NCI-H1436 (cell line): ENCODE measurements around the gene S1PR2.
A peak's percentile ranks its signal among the peaks of the same experiment; 100 is the strongest.
"Not testable (repeated sequence)": the region's sequence is repeated elsewhere in the genome, so short reads cannot be mapped to it uniquely, and the experiment has no call there.

Experiments used
- DNase-seq: peaks from one replicate; lab custom pipeline; 2025; lab: John Stamatoyannopoulos, UW

Gene S1PR2

GRCh38 chr19:10254244-10254643, 23.1 kb upstream of the S1PR2 start:
- no peak for DNase-seq

DNA sequence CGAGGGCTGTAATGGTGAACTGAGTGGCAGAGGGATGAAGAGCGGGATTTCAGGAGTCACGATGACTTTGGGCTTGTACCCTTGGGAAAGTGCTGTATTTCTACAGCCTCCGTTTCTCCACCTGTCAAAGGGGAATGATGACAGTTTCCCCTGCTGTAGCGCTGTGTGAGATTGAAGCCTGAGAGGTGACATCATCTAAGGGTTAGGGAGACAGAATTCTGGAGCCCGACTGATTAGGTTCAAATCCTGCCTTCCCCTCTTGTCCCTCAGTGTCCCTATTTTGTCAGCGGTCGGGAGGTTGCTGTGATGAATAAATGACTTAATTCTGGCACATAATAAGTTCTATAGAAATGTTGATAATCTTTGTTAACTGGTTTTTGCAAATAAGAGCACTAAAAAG, 21.6 kb upstream of the S1PR2 start:
- DNase-seq, result no peak

DNA sequence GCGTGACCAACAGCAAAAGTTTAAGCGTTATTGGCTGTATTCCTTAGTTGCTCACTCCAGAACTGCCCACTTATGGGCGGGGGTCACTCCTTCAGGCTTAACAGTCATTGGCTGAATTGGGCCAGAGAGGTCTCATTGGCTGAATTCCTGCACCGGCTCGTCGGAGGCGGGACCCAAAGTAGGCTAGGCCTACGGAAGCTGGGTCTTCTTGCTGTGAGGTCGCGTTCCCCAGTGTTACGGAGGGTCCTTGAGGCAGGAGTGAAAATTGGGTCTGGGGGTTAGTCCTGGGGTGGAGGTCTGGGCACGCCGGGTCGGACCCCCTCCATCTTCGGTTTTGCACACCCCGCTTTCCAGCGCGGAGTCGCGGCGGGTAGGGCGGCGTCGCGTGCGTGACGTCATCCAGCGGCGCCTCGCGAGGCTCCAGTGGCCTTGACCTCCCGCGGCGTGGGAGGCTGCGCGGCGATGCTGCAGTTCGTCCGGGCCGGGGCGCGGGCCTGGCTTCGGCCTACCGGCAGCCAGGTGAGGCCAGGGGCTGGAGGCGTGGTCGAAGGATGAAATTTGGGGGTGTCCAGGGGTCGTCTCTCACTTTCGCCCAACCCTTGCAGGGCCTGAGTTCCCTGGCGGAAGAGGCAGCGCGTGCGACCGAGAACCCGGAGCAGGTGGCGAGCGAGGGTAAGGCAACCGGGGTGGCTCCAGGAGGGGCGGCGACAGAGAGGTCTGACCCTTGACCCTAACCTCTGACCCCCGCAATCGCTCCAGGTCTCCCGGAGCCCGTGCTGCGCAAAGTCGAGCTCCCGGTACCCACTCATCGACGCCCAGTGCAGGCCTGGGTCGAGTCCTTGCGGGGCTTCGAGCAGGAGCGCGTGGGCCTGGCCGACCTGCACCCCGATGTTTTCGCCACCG, 20.9 kb upstream of the S1PR2 start, which contains the start of gene MRPL4:
Gene MRPL4, plus strand, starts transcription at position 423 of the 903 bp plus-strand sequence. Its CDS starts 40 bp downstream, at position 463.
- DNase-seq, result peak; percentile 98

- no peak for DNase-seq
Measured at GRCh38 chr19:10246511-10246910, 15.4 kb upstream of the S1PR2 start.

DNA sequence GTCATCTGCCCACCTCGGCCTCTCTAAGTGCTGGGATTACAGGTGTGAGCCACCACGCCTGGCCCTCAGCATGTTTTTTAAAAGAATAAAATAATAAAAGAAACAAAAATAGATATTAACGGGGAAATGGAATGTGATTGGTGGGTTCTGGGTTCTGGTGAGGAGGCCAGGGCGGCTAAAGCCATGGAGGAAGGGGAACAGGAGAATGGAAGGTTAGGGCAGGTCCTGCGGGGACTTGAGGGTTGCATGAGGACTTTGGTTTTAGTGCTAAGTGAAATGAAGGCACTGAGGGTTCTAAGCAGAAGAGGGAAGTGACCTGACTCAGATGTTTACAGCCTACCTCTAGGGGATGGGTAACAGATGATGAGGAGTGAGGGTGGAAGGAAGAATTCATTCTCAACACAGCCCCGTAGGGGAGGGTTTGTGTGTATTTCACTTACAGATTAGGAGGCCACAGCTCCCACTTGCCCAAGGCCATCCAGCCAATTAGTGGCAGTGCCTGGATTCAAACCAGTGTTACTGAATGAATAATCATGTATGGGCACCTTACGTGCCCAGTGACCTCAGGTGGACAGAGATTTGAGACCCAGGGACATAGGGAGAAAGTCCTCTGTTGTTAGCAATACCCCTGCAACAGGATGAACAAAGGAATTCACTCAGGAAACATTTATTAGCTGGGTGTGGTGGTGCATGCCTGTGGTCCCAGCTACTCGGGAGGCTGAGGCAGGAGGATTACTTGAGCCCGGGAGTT, 14.2 kb upstream of the S1PR2 start:
- DNase-seq, result no peak

- DNase-seq, result no peak
Measured at GRCh38 chr19:10243606-10244005, 12.5 kb upstream of the S1PR2 start.

DNA sequence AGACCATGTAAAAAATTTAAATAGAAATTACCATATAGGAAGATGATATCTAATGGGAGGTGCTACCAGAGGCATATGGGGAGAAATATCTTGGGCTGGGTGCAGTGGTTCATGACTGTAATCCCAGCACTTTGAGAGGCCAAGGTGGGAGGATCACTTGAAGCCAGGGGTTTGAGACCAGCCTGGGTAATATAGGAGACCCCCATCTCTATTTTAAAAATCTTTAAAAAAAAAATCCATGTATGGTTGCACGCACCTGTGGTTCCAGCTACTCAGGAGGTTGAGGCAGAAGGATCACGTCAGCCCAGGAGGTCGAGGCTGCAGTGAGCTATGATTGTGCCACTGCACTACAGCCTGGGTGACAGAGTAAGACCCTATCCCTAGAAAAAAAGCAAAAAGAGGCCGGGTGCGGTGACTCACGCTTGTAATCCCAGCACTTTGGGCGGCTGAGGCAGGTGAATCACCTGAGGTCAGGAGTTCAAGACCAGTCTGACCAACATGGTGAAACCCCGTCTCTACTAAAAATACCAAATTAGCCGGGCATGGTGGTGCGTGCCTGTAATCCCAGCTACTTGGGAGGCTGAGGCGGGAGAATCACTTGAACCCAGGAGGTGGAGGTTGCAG, 10.8 kb upstream of the S1PR2 start:
- DNase-seq, result not testable (repeated sequence)

GRCh38 chr19:10238172-10238783, 7.1 kb upstream of the S1PR2 start:
- peak; percentile 82 for DNase-seq

DNA sequence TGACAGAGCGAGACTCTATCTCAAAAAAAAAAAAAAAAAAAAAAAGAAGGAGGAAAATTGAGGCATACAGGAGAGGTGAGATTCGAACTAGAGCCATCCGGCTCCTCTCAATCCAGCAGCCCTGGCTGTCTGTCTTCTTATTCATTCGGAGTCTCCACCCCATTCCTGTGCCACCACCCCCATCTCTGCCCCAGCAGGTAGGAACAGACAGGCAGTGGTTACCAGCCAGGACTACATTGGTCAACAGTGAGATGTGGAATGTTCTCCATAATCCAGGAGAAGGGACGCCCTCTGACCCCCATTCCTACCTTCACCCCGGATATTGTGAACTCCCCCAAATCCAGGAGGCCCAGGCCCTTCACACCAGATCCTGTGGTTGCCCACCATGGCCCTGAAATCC, 6.6 kb upstream of the S1PR2 start:
- no peak for DNase-seq

DNA sequence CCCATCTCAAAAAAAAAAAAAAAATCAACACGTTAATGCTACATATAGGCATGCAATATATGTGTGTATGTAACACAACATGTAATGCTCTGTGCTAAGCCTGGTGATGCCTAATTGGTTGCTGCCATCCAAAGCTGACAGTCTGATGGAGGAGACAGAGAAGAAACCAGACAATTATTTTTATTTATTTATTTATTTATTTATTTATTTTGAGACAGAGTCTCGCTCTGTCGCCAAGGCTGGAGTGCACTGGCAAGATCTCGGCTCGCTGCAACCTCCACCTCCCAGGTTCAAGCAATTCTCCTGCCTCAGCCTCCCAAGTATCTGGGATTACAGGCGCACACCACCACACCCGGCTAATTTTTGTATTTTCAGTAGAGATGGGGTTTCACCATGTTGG, 4.3 kb upstream of the S1PR2 start:
- not testable (repeated sequence) for DNase-seq

DNA sequence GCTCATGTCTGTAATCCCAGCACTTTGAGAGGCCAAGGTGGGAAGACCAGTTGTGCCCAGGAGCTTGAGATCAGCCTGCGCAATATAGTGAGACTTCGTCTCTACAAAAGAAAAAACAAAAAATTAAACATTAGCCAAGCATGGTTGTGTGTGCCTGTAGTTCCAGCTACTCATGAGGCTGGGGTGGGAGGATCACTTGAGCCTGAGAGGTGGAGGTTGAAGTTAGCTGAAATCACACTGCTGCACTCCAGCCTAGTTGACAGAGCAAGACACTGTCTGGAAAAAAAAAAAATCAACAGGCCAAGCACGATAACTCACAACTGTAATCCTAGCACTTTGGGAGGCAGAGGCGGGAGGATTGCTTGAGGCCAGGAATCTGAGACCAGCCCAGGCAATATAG, 3.9 kb upstream of the S1PR2 start:
- DNase-seq, result no peak

DNA sequence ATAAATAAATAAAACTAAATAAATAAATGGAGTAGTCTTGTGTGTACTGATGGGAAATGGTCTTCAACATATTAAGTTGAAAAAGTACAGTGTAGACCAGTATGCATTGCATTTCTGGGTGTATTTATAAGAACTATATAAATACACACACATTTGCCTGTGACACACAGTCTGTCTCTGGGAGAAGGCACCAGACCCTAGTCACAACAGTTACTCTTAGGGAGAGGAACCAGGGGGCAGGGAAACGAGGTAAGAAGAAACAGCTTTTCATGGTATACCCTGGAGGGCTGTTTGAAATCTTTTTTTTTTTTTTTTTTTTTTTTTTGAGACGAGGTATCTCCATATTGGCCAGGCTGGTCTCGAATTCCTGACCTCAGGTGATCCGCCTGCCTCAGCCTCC, 2.8 kb upstream of the S1PR2 start:
- DNase-seq, result no peak

DNA sequence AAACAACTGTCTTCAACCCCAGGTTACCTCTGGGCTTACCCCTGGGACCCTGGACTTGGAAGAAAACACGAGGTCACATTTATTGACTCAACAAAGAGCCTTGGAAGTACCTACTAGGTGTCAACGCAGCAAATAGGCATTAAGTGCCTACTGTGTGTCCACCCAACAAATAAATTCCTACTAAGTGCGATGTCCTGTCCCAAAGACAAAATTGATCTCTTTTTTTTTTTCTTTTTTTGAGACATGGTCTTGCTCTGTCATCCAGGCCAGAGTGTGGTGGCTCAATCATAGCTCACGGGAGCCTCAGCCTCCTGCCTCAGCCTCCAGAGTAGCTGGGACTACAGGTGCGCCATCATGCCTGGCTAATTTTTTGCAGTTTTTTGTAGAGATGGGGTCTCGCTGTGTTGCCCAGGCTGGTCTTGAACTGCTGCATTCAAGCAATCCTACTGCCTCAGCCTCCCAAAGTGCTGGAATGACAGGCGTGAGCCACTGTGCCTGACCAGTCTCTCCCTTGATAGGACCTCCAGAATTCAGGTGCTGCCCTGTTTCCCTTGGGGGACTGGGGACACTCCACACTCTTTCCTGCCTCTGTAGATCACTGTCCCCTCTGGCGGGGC, 589 bp upstream of the S1PR2 start:
- no peak for DNase-seq

DNA sequence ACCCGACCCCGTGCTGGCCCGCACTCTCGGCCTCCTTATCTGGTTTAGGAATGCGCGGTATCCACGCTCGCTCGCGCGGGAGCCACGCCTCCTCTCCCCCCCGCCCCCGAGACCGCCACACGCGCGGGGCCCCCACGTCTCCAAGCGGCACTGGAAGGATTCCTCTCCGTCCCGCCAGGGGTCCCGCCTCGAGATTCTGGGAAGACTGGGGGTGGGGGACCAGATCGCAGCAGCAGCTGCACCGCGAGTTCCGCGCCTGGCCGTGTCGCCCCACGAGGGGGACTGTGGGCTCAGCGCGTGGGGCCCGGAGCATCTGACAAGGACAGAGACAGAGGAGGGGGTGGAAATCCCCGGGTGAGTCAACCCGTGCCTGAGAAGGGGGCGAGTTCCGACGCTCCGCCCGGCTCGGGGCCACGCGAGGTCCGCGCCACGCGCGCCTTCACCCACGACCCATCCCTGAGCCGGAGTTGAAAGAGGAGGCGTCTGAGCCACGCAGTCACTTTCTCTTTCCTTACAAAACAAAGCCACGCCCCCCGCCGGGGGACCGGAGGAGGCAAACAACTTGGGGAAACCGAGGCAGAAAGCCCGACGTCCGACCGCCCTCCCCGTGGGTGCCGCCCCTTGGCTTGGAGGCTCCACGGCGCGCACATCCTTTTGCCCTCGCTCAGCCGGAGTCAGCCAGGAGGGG, 814 bp downstream of the S1PR2 start:
- no peak for DNase-seq

DNA sequence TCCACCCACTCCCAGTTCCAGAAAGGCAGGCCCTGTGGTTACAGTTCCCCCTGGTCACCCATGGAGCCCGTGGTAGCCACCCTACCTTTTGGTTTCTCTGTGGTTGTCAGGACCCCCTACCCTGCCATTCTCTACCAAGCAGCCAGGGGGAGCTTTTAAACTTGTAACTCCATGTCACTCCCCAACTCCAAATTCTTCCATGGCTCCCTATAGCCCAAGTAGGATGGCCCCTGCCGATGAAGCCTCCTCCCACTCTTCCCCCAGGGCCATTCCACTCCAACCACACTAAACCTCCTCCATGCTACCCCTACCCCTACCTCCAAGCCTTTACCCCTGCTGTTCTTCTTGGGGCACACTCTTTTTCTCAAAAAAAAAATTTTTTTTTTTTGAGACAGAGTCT, 2.2 kb downstream of the S1PR2 start:
- DNase-seq, result peak; percentile 46

DNA sequence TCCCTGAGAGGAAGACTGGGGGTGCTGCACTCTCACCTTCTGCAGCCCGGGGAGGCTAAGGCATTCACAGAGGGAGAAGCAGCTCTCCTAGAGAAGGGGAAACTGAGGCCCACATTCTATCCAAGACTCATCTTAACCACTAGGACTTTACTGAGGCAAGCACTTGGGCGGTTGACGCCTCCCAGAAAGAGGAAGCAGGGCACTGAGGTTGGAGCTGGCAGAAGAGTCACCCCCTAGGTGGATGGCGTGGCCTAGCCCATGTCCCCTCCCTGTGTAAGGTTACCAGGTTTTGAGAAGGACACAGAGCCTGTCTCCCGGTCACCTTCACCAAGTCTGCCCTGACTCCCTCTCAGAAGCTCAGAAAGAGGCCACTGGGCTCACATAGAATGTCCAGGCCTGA, 2.7 kb downstream of the S1PR2 start:
- no peak for DNase-seq

DNA sequence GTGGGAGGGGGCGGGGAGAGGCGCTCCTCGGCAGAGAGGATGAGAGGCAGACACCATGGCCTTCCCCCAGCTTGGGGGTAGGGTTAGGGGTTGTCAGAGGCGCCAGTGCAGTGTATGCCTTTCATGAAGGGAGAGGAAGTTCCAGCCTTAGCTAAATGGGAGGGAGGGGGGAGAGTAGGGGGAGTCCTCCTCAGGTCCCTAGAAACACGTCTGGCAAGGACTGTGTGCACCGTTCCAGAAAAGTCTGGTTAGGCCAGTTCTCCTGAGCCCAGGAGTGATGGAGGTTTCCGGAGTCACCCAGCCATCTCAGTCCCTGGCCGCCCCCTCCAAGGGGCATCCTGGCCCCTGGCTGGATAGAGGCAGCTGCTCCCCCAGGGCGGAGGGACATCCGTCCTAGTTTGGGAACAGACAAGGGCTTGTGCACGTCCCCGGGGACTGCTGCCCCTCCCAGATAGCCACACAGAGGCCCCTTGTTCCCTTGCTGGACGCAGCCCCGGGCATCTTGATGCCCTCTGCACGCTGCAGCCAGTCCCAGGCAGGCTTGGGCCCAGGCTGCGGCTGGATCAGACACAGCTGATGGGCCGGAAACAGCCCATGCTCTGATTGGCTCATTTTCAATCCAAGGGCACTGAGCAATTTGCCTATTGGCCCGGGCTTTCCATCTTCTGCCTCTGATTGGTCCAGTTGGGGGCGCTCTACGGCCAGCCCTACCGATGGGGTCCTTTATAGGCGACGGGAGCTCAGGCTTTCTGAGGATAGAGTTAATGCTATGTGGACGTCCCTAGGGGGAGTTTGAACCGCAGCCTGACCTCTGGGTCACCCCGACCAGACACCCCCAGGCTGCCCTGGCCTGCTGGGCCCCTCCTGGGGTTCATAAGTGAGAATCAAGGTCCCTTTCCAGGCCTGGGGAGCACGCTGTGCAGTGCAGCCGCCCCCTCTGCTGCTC, 3.8 kb downstream of the S1PR2 start:
- no peak for DNase-seq

DNA sequence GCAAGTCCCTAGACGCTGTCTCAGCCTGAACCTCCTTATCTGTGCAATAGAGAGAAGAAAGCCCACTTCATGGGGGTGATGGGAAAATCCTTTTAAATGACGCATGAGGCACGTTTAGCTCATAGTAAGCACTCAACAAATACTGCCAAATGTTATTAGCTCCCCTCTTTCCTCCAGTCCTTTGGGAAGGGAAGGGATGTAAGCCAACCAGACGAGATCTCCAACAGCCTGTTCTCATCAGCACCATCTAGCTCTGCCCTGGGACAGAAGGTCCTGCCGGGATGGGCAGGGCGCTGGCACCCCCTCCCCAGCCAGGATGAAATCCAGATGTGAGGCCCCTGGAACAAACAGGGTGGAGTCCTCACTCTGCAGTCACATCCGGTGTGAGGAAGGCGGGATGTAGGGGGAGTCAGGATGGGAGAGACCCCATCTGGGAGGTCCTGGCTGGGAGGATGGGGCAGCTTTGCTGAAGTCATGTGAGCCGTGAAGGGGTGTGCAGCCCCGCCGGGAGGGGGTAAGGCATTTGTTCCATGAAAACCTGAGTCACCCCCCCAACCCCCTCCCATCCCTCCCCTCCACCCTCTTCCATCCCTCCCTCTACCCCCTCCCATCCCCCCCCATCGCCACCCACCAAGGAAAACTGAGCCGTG, 4.6 kb downstream of the S1PR2 start:
- DNase-seq, result no peak

GRCh38 chr19:10226021-10226375, 5.1 kb downstream of the S1PR2 start:
- no peak for DNase-seq

- no peak for DNase-seq
Measured at GRCh38 chr19:10224337-10224736, 6.8 kb downstream of the S1PR2 start.
